ENCODE data around the gene SLC28A3.

SLC28A3 gene

GRCh38 chr9:84338792-84339191 is 1.8 kb downstream of the SLC28A3 start:
- no peak for DNase-seq

GRCh38 chr9:84337252-84337651 is 3.3 kb downstream of the SLC28A3 start:
- no peak for DNase-seq

DNA sequence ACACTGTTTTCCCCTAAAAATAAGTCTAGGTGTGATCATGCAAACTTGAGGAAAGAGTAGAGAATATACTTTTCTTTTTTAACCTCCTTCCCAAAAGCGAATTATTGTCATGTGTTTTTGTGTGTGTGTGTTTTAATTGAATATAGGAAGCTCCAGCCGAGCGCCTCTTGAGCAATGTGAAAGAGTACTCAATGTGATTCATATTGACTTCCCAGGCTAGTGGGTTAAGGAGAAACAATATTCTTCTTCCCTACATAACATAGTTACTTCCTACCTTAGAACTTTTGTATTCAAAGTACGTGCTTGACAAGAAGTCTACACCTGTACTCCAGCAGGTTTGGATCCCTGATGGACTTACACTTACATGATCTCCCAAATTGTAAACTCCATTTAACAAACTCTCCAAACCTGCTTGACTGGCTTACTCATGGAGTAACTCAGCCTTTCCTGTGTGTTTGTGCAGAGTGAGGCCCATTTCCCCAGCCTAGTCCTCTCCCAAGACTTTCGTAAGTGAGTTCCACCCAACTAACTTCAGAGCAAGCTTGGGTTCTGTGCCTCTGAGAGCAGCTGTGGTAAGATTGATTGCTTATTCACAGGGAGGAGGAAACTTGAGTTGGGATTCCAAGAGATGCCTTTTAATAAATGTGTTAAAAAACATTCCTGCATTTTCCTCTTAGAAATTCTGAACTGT is 9.3 kb downstream of the SLC28A3 start:
- DNase-seq, result no peak

DNA sequence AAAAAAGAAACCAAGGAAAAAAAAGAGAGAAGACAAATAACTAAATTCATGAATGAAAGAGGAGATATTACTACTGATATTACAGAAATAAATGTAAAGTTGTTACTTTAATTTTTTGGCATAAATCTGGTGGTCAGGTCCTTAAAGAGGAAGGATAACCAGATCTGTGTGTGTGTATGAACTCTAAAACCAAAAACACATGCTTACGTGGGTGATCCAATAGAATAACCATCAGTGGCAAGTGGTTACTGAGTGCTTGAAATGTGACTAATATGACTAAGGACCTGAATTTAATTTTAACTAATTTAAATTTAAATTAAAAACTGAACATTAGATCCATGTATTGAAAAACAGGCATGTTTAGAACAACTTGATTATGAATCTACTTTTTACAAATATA is 10.3 kb downstream of the SLC28A3 start:
- no peak for DNase-seq

- no peak for DNase-seq
These were observed 13.4 kb downstream of the SLC28A3 start for GRCh38 chr9:84327184-84327583.

- DNase-seq, result no peak
These were observed 15.1 kb downstream of the SLC28A3 start for GRCh38 chr9:84325347-84325973.

DNA sequence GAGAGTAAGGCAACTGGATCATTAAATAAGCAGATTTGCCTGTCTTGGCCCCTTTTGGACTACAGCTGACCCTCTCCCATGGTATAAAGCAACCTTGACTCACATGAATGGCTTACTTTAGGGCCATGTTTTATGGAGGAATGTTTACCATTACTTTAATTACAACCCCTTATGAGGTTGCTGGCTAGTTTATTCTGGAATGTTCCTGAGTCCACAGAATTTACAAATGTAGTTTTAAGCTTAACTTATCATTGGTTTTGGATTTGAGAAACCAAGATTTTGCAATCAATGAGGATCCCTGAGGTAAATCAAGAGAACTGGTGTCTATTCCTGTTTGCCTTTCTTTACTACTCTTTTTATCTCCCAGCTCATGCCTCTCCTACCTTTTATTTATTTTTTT is 15.7 kb downstream of the SLC28A3 start:
- DNase-seq, result no peak

DNA sequence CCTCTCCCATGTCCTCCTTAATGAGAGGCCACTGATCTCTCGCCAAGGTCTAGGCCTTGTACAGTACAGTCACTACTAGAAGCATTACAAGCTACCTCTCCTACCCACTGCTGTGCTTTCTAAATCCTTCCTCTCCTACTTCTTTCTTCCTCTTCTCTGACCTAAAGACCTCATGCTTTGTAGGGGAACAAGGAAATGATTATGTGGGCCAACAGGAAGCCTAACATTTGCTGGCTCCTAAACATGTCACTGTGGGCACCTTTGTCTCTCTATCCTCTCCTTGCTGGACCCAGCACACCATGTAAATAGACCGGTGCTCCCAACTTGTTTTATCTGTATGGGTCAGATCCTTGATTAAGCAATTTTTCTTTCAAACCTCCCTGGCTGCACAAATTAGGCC is 16.7 kb downstream of the SLC28A3 start:
- no peak for DNase-seq

DNA sequence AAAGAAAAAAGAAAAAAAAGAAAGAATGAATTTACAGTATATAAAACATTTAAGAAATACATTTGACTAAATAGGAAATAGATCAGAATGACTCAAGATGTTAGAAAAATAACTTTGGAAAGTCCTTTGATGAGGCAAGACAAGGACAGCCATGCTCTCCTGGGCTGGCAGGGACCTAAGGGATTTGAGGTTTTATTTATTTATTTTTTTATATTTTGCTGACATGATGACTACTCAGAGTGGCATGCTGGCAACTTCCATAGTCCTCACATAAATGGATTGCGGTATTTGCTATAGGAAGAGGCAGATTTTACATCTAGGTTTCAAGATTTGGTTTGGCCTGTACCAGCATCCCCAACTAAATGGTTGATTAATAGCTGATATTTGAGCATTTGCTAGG is 17.7 kb downstream of the SLC28A3 start:
- no peak for DNase-seq

GRCh38 chr9:84320231-84320630 is 20.3 kb downstream of the SLC28A3 start:
- DNase-seq, result no peak

DNA sequence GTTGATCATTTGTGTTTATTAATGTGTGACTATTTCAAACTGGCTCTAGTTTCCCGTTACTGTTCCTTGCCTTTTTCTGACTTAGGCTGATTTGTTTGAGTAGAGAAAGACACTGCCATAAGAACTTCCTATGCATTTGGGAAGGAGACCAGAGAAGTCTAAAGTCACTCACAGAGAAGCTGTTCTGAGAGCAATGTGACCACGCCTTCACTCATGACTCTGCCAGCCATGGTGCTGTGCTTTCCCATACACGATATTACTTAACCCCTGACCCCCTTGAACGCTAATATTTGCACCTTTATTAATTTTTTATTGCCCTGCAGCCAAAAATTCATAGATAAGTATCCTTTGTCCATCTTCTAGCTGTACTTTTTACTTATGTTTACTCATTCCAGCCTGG is 20.9 kb downstream of the SLC28A3 start:
- no peak for DNase-seq

DNA sequence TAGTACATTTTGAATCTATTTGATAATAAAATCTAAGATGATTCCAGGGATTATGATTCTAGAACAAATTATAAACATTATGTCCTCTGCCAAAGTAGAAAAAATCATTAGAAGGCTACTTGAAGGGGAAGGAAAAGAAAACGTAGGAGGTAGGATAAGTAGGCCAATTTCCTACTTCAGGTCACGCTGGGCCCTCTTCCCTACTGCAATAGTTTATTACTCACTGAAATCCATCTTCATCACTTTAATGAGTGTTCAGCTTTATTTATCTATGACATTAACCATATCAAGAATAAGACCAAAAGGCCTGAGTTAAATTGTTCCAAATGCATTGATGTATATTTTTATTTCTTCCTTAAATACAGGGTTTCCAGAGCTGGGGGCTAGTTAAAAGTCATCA is 21.6 kb downstream of the SLC28A3 start:
- DNase-seq, result no peak

DNA sequence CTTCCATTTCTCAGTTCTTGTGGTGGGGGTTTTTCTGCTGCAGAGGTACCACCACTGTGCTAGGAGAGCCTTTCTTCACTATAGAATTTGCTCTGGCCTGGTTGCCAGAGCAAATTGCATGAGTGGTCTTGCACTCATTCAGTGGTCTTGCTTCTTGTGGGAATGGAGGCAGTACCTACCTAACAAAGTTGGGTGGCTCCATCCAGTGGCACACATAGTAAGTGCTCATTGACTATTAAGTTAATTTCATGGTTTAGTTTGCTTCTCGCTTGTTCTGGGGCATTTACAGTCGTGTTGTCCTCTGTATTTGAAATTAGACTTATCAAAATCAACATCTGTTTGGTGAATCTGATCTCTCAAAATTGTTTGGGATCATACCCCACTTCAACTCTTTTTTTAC is 23.0 kb downstream of the SLC28A3 start:
- no peak for DNase-seq

GRCh38 chr9:84315278-84315877 is 25.2 kb downstream of the SLC28A3 start:
- peak; percentile 46 for DNase-seq

- DNase-seq, result no peak
These were observed 26.3 kb downstream of the SLC28A3 start for GRCh38 chr9:84314306-84314705.

- DNase-seq, result no peak
These were observed 29.7 kb downstream of the SLC28A3 start for GRCh38 chr9:84310883-84311282.

GRCh38 chr9:84305497-84306131 is 34.9 kb downstream of the SLC28A3 start:
- no peak for DNase-seq

GRCh38 chr9:84304166-84304565 is 36.4 kb downstream of the SLC28A3 start:
- DNase-seq, result no peak

GRCh38 chr9:84303061-84303460 is 37.5 kb downstream of the SLC28A3 start:
- DNase-seq, result no peak

DNA sequence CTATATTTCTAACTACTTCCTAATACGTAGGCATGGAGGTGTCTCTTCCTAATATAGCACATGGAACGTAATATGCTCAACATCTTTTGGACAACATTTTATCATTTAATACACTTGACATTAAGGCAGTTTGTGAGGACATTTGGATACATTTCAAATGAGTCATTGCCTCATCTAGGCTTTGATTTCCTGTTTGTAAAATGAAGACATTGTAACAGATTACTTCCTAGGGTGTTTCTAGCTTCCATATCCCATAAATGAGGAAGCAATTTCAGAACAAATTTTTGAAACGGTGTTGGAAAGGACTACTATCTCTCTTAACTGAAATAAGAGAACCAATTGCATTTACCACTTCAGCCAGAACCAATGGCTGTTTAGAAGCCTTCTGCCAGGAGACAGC is 38.7 kb downstream of the SLC28A3 start:
- DNase-seq, result no peak

DNA sequence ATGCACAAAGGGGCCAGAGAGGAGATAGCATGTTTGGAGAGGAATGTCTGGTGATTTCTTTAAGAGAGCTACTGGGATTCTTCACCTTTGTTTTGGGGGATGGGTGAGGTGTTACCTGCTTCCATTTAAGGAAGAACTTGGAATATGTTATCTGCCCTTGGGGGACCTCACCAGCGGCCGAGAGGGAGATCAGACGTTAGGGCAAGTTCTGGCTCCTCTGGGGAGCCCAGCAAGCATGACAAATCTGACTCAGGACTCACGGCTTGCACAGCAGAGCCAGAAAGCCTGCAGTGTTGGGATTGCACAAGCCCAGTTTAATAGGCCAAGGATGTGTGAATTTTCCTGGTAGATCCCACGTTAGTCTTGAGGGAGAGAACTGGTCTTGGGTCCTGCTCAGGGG is 40.3 kb downstream of the SLC28A3 start:
- no peak for DNase-seq

- no peak for DNase-seq
These were observed 43.3 kb downstream of the SLC28A3 start for GRCh38 chr9:84297162-84297821.

DNA sequence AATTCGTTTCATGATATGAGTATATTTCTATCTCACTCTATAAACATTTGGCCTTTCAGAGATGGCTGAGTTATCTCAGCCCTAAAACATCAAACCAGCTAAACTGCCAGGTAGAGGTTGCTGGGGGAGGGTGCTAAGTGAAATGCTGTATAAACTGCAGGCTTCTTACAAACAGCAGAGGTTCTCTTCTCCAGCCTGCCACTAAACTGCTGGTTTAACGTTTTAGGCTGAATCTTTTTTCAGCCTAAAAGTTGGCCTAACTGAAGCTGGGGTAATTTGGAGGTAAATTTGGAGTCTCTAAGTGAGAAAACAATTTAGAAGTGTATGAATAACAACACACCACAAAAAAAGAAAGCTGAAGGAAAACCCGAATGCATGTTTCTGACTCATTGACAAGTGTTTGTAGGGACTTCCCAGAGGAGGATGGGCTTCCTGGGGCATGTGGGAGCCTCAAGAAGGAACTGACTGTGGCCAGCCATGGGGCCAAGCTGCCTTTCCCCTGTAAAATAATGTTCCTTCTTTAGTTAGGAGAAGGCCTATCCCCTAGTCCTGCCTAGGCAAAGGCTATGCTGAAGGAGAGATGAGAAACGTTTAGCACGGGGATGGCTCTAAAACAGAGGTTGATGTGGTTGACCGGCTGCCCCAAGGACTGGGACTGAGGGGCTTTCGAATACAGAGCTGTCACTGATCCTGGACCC is 44.3 kb downstream of the SLC28A3 start:
- DNase-seq, result no peak
